Measurements from ENCODE around the gene SPATA17.

Gene SPATA17

DNA sequence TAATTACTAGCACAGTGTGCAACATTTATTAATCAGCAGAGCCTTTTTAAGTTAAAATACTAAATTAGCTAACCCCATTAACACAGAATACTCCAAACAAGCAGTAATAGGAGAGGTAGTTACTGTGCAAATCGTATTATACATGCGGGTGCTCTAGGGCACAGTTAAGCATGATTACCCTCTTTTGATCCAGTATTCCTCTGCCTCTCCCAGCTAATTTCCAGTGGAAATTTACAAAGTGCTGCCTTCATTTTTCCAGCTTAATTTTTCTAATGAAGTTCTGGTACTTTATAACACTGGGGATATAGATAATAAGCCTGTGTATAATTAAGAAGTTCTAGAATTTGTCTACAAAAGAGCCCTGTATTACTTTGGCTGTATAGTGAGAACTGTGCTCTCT lies 159.9 kb downstream of the SPATA17 start:
- no peaks in the 10 kb centered on the region for H3K27me3 Mint-ChIP-seq (ENCODE audit: low read depth)
- no peaks in the 10 kb centered on the region for H3K36me3 Mint-ChIP-seq (ENCODE audit: low read depth)
- TF ChIP-seq, protein P1, sequence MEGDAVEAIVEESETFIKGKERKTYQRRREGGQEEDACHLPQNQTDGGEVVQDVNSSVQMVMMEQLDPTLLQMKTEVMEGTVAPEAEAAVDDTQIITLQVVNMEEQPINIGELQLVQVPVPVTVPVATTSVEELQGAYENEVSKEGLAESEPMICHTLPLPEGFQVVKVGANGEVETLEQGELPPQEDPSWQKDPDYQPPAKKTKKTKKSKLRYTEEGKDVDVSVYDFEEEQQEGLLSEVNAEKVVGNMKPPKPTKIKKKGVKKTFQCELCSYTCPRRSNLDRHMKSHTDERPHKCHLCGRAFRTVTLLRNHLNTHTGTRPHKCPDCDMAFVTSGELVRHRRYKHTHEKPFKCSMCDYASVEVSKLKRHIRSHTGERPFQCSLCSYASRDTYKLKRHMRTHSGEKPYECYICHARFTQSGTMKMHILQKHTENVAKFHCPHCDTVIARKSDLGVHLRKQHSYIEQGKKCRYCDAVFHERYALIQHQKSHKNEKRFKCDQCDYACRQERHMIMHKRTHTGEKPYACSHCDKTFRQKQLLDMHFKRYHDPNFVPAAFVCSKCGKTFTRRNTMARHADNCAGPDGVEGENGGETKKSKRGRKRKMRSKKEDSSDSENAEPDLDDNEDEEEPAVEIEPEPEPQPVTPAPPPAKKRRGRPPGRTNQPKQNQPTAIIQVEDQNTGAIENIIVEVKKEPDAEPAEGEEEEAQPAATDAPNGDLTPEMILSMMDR (IDR thresholded peaks at IDR 0.05; ENCODE audit: unreplicated experiment in 3 of 3) = no peak
- H3K4me3 Mint-ChIP-seq = no peak overlapping the region
- H3K4me1 Mint-ChIP-seq = no peaks in the 10 kb centered on the region
- peaks cover 3% of the 10 kb centered on the region for H3K9me3 Mint-ChIP-seq
- H3K27ac Mint-ChIP-seq = no peak overlapping the region

DNA sequence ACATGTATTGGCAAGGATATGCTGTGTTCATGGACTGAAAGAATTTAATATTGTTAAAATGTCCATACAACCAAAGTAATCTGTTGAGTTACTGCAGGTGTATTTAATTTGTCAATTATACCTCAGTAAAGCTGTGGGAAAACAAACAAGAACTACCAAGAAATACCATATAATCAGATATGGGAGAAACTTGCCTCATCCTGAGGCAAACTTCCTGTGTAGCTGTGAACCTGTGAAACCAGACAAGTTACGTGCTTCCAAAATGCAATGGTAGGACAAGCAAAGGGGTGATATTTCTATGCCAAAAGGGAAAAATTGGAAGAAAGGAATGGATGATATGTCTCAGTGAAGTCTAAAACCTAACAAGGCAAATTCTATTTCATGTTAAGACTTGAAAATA lies 174.6 kb downstream of the SPATA17 start:
- TF ChIP-seq, protein P1 (IDR thresholded peaks at IDR 0.05; ENCODE audit: unreplicated experiment in 3 of 3) = no peak
- no peak overlapping the region for H3K4me3 Mint-ChIP-seq
- no peaks in the 10 kb centered on the region for H3K4me1 Mint-ChIP-seq
- H3K27ac Mint-ChIP-seq = no peak overlapping the region
- H3K9me3 Mint-ChIP-seq = no peaks in the 10 kb centered on the region
- H3K36me3 Mint-ChIP-seq (ENCODE audit: low read depth) = no peaks in the 10 kb centered on the region
- no peaks in the 10 kb centered on the region for H3K27me3 Mint-ChIP-seq (ENCODE audit: low read depth)

DNA sequence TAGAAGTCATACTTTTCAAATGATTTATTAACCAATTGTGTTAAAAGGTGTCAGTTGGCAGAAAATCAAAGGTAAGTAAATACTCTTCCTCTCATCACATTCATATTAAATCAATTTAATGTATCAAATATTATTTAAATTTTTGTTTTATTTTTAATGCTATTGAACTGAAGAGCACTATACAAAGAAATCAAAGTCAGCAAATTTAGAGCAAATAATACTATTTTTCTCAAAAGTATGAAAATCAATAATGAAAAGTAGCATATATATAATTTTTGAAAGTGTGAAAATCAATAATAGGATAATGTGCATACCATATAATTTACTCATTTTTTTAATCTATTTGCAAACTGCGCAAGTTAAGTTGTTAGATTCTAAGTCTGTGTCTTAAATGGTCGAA lies 181.0 kb downstream of the SPATA17 start:
- no peaks in the 10 kb centered on the region for H3K4me1 Mint-ChIP-seq
- TF ChIP-seq, protein P1 (IDR thresholded peaks at IDR 0.05; ENCODE audit: unreplicated experiment in 3 of 3) = no peak
- H3K27me3 Mint-ChIP-seq (ENCODE audit: low read depth) = no peaks in the 10 kb centered on the region
- H3K36me3 Mint-ChIP-seq (ENCODE audit: low read depth) = peaks cover under 1% of the 10 kb centered on the region
- H3K9me3 Mint-ChIP-seq = peaks cover 2% of the 10 kb centered on the region
- H3K4me3 Mint-ChIP-seq = no peak overlapping the region
- H3K27ac Mint-ChIP-seq = no peak overlapping the region

DNA sequence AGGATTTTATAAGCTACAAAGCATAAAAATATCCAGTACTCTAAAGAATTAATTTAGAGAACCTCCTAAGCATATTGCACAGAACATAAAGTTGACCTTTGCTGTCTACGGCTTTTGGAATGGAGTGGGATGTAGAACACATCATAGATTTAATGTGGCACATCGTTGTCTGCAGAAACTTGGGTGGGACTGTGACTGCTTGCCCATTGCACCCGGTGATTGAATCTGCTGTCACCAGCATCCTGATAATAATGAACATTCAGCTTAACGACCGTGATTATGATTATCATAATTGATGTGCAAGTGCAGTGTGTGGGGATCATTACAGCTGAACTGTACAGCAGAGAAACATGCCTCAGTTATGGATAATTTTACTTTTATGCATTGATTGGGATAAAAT lies 181.9 kb downstream of the SPATA17 start:
- Mint-ChIP-seq H3K9me3 (peaks cover 5% of the 10 kb centered on the region), H3K4me3 (no peak overlapping the region), H3K36me3 (ENCODE audit: low read depth) (peaks cover 3% of the 10 kb centered on the region), H3K4me1 (no peaks in the 10 kb centered on the region), H3K27me3 (ENCODE audit: low read depth) (no peaks in the 10 kb centered on the region), H3K27ac (no peak overlapping the region)
- TF ChIP-seq, protein P1 (IDR thresholded peaks at IDR 0.05; ENCODE audit: unreplicated experiment in 3 of 3) = no peak

DNA sequence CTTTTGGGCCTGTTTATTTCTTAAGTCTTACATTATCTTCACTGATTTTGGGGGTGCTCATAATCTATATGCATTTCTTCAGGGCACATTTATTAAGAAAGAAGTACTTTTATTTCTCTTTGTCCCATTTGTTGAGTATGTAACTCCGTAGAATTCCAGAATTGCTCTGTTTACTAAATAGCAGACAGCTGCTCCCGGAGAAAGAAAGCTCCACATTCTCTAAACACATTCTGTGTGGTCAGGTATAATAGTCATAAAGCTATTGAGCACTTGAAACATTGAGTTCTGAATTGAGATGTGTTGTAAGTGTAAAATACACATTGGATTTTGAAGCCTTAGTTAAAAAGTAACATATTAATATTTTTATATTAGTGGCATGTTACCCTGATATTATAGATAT lies 206.5 kb downstream of the SPATA17 start:
- H3K27ac Mint-ChIP-seq = no peak overlapping the region
- no peaks in the 10 kb centered on the region for H3K4me1 Mint-ChIP-seq
- no peaks in the 10 kb centered on the region for H3K9me3 Mint-ChIP-seq
- no peak overlapping the region for H3K4me3 Mint-ChIP-seq
- H3K36me3 Mint-ChIP-seq (ENCODE audit: low read depth) = no peaks in the 10 kb centered on the region
- no peaks in the 10 kb centered on the region for H3K27me3 Mint-ChIP-seq (ENCODE audit: low read depth)
- TF ChIP-seq, protein P1 (IDR thresholded peaks at IDR 0.05; ENCODE audit: unreplicated experiment in 3 of 3) = no peak

DNA sequence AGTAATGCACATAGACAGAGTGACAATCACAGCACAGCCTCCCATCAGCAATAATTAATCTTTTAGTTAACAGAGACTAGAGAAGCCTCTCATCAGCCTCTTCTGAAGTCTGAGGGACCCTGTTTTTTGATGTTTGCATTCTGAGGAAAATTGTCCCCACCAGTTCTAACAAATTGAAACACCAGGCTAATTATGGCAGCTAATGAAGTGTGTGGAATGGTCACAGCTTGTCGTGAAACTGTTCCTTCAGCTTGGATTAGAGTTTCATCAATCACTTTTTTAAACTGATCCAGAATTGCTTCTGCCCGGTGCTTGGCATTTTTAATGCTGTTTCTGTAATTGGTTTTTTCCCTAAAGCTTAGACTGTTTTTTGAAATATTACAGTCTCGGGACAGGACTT lies 208.0 kb downstream of the SPATA17 start:
- Mint-ChIP-seq H3K4me1 (no peaks in the 10 kb centered on the region), H3K9me3 (no peaks in the 10 kb centered on the region), H3K36me3 (ENCODE audit: low read depth) (no peaks in the 10 kb centered on the region), H3K4me3 (no peak overlapping the region), H3K27me3 (ENCODE audit: low read depth) (no peaks in the 10 kb centered on the region), H3K27ac (no peak overlapping the region)
- TF ChIP-seq, protein P1 (IDR thresholded peaks at IDR 0.05; ENCODE audit: unreplicated experiment in 3 of 3) = no peak
